WTC11 (cell line): Measurements from ENCODE around the gene RNF182.

Experiments
- ATF2 ChIP-seq: sonication (generic); formaldehyde crosslinking; IDR thresholded peaks from 2 replicates; pipeline ENCODE4 v1.8.1; 2022; ENCODE audit warnings: low read depth, missing genetic modification reagents, borderline replicate concordance
- ATF3 ChIP-seq: sonication (generic); formaldehyde crosslinking; conservative IDR thresholded peaks from 2 replicates; pipeline ENCODE4 v1.8.1; 2022; ENCODE audit warnings: mild to moderate bottlenecking, missing genetic modification reagents
- CBFB ChIP-seq: sonication (generic); formaldehyde crosslinking; IDR thresholded peaks from 2 replicates; pipeline ENCODE4 v1.8.1; 2022; ENCODE audit warnings: mild to moderate bottlenecking, low read depth, missing genetic modification reagents
- CTCF ChIP-seq: fragments of 200-600 bp; IDR thresholded peaks from 2 replicates; pipeline ENCODE4 v1.8.0; 2022; ENCODE audit warnings: antibody characterized with exemption
- ELF4 ChIP-seq: sonication (generic); formaldehyde crosslinking; IDR thresholded peaks from 2 replicates; pipeline ENCODE4 v1.8.1; 2022; ENCODE audit warnings: low read depth, mild to moderate bottlenecking, moderate library complexity, missing genetic modification reagents
- GTF2I ChIP-seq: fragments of 250-450 bp; sonication (Bioruptor Pico); conservative IDR thresholded peaks from 2 replicates; pipeline ENCODE4 v1.4.0; 2021; ENCODE audit warnings: mild to moderate bottlenecking
- MAX ChIP-seq: sonication (generic); formaldehyde crosslinking; IDR thresholded peaks from 2 replicates; pipeline ENCODE4 v1.8.0; 2022; ENCODE audit warnings: mild to moderate bottlenecking, missing genetic modification reagents
- PREB ChIP-seq: sonication (generic); formaldehyde crosslinking; IDR thresholded peaks from 2 replicates; pipeline ENCODE4 v1.8.1; 2022; ENCODE audit warnings: mild to moderate bottlenecking, missing genetic modification reagents, moderate library complexity, borderline replicate concordance
- SP1 ChIP-seq: sonication (generic); formaldehyde crosslinking; conservative IDR thresholded peaks from 2 replicates; pipeline ENCODE4 v1.8.1; 2022; ENCODE audit warnings: missing genetic modification reagents
- TEAD4 ChIP-seq: sonication (generic); formaldehyde crosslinking; IDR thresholded peaks from 2 replicates; pipeline ENCODE4 v1.8.0; 2022; ENCODE audit warnings: mild to moderate bottlenecking, missing genetic modification reagents

GRCh38 chr6:13952101-13952500 is 27.3 kb downstream of the RNF182 start:
- TF ChIP-seq CTCF (no peak), GTF2I (CRISPR knock-in tag) (no peak), CBFB (CRISPR knock-in tag) (no peak), MAX (no peak), SP1 (CRISPR knock-in tag) (no peak), PREB (CRISPR knock-in tag) (no peak), ATF2 (no peak), TEAD4 (CRISPR knock-in tag) (no peak), ATF3 (CRISPR knock-in tag) (no peak), ELF4 (CRISPR knock-in tag) (no peak)
